ENCODE measurements around the gene PTPRM.

- TF ChIP-seq EZH2 (IDR thresholded peaks at IDR 0.05; ENCODE audit: insufficient read depth, poor library complexity, severe bottlenecking) (no peak), EZH2phosphoT487 (IDR thresholded peaks at IDR 0.05; ENCODE audit: insufficient read depth, low read depth) (no peak)
Measured at GRCh38 chr18:7939521-7939920, 372.4 kb downstream of the PTPRM start.
